ENCODE results near the gene TBC1D4. TPM values are rescaled to one million over a fixed set of nuclear protein-coding genes. Genes with fewer than 3 reads are reported as not detected.

TBC1D4 gene
- total and polyA plus RNA-seq, 2 donors (not counting 1 experiment from before 2014, with no cell fraction given): 10.3 to 15.4 TPM

DNA sequence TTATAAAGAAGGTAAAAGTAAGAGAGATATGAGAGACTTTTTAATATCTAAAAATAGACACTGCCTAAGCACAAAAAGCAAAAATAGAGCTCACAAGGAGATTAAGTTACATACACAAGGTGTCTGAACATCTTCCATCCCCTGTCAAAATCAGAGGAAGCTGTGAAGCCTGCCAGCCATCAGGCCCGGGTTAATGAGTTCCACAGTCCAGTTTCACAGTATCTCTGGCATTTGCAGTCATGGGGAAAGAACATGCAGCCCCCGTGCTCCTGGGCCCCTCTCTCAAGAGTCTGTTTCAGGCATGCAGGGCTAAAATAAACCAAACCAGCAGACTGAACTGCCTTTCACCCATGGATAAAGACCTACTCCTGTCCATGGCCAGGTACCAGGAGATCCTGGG lies 79.2 kb downstream of the TBC1D4 start:
- H3K36me3 ChIP-seq (ENCODE audit: control insufficient read depth, insufficient read depth, low read length): no peaks in the 10 kb centered on the region
- H3K27me3 ChIP-seq (ENCODE audit: control insufficient read depth, insufficient read depth, low read length): no peaks in the 10 kb centered on the region
- no peaks in the 10 kb centered on the region for H3K4me1 ChIP-seq (ENCODE audit: control insufficient read depth, extremely low read depth, insufficient read depth, low read length)
- H3K9ac ChIP-seq (ENCODE audit: insufficient read depth, low read length): no peak overlapping the region
- no peaks in the 10 kb centered on the region for H4K20me1 ChIP-seq (ENCODE audit: control insufficient read depth, extremely low read depth, insufficient read depth, low read length)
- H3K27ac ChIP-seq (ENCODE audit: insufficient read depth, low read length): no peak overlapping the region
- H2AFZ ChIP-seq (ENCODE audit: low read length): no peak overlapping the region
- no peaks in the 10 kb centered on the region for H3K9me3 ChIP-seq (ENCODE audit: control insufficient read depth, insufficient read depth, low read depth, low read length)
- no peak for DNase-seq (ENCODE audit: low read depth in 2 of 2)
- TF ChIP-seq CTCF (conservative IDR thresholded peaks at IDR 0.05 in 1 of 2, IDR thresholded peaks at IDR 0.05 in 1 of 2; ENCODE audit: low read depth in 1 of 2, low read length in 2 of 2): no peak
- TF ChIP-seq EZH2 (IDR thresholded peaks at IDR 0.05; ENCODE audit: low read length, missing control alignments): no peak
- H3K79me2 ChIP-seq (ENCODE audit: control insufficient read depth, insufficient read depth, low read length): no peaks in the 10 kb centered on the region
- no peak overlapping the region for H3K4me2 ChIP-seq (ENCODE audit: extremely low read depth, insufficient read depth, low read length)
- no peak overlapping the region for H3K4me3 ChIP-seq (replicated peaks in 1 of 4; ENCODE audit: control extremely low read depth in 1 of 4, insufficient read depth in 1 of 4, low read depth in 3 of 4, low read length in 4 of 4)

DNA sequence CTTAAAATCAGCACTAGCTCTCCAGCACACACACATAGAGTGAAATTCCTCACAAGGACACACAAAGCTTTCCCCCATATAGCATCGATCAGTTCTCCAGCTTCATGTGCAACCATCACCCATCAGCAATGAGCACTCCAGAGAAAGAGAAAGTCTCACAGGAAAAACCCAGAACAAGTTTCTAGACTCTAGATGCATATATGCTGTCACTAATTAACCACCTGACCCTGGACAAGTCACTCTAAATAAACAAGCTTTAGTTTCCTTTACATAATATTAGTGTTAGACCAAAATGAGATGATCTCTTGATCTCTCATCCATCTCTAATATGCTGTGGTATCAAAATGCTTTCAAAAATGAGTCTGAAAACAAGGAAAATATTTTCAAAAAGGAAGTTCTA lies 81.2 kb downstream of the TBC1D4 start:
- DNase-seq (ENCODE audit: low read depth in 2 of 2): no peak
- Histone ChIP-seq H3K27me3 (ENCODE audit: control insufficient read depth, insufficient read depth, low read length) (no peaks in the 10 kb centered on the region), H3K9ac (ENCODE audit: insufficient read depth, low read length) (no peak overlapping the region), H3K36me3 (ENCODE audit: control insufficient read depth, insufficient read depth, low read length) (no peaks in the 10 kb centered on the region), H3K4me1 (ENCODE audit: control insufficient read depth, extremely low read depth, insufficient read depth, low read length) (no peaks in the 10 kb centered on the region), H3K4me2 (ENCODE audit: extremely low read depth, insufficient read depth, low read length) (no peak overlapping the region), H3K9me3 (ENCODE audit: control insufficient read depth, insufficient read depth, low read depth, low read length) (no peaks in the 10 kb centered on the region), H3K4me3 (replicated peaks in 1 of 4; ENCODE audit: control extremely low read depth in 1 of 4, insufficient read depth in 1 of 4, low read depth in 3 of 4, low read length in 4 of 4) (no peak overlapping the region), H3K79me2 (ENCODE audit: control insufficient read depth, insufficient read depth, low read length) (no peaks in the 10 kb centered on the region), H2AFZ (ENCODE audit: low read length) (no peak overlapping the region), H3K27ac (ENCODE audit: insufficient read depth, low read length) (no peak overlapping the region), H4K20me1 (ENCODE audit: control insufficient read depth, extremely low read depth, insufficient read depth, low read length) (no peaks in the 10 kb centered on the region)
- TF ChIP-seq CTCF (conservative IDR thresholded peaks at IDR 0.05 in 1 of 2, IDR thresholded peaks at IDR 0.05 in 1 of 2; ENCODE audit: low read depth in 1 of 2, low read length in 2 of 2) (no peak), EZH2 (IDR thresholded peaks at IDR 0.05; ENCODE audit: low read length, missing control alignments) (no peak)

DNA sequence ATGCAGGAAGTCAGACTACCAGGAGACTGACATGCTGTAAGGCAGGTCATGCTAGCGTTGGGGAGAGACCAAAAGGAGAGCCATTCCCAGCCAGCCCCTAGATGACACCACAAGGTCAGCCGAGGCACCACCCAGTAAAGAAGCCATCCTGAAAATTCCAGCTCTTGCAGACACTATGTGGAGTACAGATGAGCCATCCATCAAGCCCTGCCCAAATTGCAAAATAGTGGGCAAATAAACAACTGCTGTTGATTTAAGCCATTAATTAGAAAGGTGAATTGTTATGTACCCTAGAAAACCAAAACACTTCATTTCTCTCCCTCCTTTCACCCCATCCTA lies 82.1 kb downstream of the TBC1D4 start:
- no peak overlapping the region for H3K4me2 ChIP-seq (ENCODE audit: extremely low read depth, insufficient read depth, low read length)
- no peak overlapping the region for H2AFZ ChIP-seq (ENCODE audit: low read length)
- H3K36me3 ChIP-seq (ENCODE audit: control insufficient read depth, insufficient read depth, low read length): no peaks in the 10 kb centered on the region
- no peaks in the 10 kb centered on the region for H3K79me2 ChIP-seq (ENCODE audit: control insufficient read depth, insufficient read depth, low read length)
- H4K20me1 ChIP-seq (ENCODE audit: control insufficient read depth, extremely low read depth, insufficient read depth, low read length): no peaks in the 10 kb centered on the region
- no peak overlapping the region for H3K9ac ChIP-seq (ENCODE audit: insufficient read depth, low read length)
- no peaks in the 10 kb centered on the region for H3K27me3 ChIP-seq (ENCODE audit: control insufficient read depth, insufficient read depth, low read length)
- H3K9me3 ChIP-seq (ENCODE audit: control insufficient read depth, insufficient read depth, low read depth, low read length): no peaks in the 10 kb centered on the region
- no peak overlapping the region for H3K4me3 ChIP-seq (replicated peaks in 1 of 4; ENCODE audit: control extremely low read depth in 1 of 4, insufficient read depth in 1 of 4, low read depth in 3 of 4, low read length in 4 of 4)
- TF ChIP-seq CTCF (conservative IDR thresholded peaks at IDR 0.05 in 1 of 2, IDR thresholded peaks at IDR 0.05 in 1 of 2; ENCODE audit: low read depth in 1 of 2, low read length in 2 of 2): no peak
- TF ChIP-seq EZH2 (IDR thresholded peaks at IDR 0.05; ENCODE audit: low read length, missing control alignments): no peak
- no peak overlapping the region for H3K27ac ChIP-seq (ENCODE audit: insufficient read depth, low read length)
- H3K4me1 ChIP-seq (ENCODE audit: control insufficient read depth, extremely low read depth, insufficient read depth, low read length): no peaks in the 10 kb centered on the region
- no peak for DNase-seq (ENCODE audit: low read depth in 2 of 2)

All from fibroblast of lung (primary cell).